AG09319 (cell line): Measurements from ENCODE around the gene NPHP3.
"Not testable (repeated sequence)": the region's sequence is repeated elsewhere in the genome, so short reads cannot be mapped to it uniquely, and the experiment has no call there.

Experiments
- DNase-seq: peaks from one replicate; pipeline ENCODE4 v3.0.0-alpha.2; 2010; ENCODE audit warnings: low read depth; ENCODE audit errors: extremely low read depth
- TF ChIP-seq, protein P1 (sequence below): IDR thresholded peaks from 2 replicates; pipeline ENCODE4 v1.5.1; 2011; ENCODE audit warnings: low read depth, mild to moderate bottlenecking, inconsistent platforms, low read length, moderate library complexity

Gene NPHP3

DNA sequence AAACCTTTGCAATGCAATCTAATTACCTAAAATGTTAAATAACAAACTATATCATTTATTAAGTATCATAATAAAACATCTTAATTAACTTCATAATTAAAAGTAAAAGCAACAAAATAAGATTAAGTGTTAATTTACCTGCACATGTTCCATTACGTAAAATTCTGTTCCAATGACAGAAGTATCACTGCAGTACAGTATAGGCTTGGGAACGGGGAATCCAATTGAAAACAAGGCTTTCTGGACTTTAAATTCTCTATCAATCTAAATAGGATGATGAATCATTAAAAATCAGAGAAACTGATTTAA, 79.7 kb downstream of the NPHP3 start:
- no peak for DNase-seq
- TF ChIP-seq, protein P1, sequence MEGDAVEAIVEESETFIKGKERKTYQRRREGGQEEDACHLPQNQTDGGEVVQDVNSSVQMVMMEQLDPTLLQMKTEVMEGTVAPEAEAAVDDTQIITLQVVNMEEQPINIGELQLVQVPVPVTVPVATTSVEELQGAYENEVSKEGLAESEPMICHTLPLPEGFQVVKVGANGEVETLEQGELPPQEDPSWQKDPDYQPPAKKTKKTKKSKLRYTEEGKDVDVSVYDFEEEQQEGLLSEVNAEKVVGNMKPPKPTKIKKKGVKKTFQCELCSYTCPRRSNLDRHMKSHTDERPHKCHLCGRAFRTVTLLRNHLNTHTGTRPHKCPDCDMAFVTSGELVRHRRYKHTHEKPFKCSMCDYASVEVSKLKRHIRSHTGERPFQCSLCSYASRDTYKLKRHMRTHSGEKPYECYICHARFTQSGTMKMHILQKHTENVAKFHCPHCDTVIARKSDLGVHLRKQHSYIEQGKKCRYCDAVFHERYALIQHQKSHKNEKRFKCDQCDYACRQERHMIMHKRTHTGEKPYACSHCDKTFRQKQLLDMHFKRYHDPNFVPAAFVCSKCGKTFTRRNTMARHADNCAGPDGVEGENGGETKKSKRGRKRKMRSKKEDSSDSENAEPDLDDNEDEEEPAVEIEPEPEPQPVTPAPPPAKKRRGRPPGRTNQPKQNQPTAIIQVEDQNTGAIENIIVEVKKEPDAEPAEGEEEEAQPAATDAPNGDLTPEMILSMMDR, result no peak

DNA sequence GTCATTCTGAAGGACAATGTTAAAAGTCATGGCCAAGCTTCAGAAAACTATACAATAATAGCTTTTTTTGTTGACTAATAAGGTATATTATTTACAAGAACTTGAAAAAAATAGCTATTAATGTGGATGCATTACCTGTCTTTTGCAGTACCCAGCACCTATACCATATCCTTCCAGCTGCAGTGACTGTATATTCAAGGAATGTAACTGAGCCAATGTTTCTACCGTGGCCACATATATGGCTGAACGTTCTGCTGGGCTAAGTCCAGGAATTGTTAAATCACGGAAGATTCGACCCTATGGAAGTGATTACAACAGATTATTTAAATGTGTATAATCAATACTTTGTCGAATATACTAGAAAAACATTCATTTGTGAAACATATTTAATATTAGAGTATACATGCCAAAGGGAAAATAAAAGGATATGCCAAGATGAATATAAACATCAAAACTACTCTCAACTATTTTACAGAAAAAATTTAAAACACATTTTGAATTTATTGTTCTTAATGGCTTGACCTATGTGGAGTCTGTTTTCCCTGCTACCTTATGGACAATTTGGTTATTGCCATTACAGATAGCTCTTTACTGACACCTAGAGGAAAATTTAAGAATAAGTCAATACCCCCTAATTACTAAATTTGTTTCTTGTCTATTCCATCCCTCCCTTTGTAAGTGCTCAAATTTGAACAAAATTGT, 80.2 kb downstream of the NPHP3 start:
- TF ChIP-seq, protein P1, result peak; percentile 55
- peak; percentile 24 for DNase-seq

DNA sequence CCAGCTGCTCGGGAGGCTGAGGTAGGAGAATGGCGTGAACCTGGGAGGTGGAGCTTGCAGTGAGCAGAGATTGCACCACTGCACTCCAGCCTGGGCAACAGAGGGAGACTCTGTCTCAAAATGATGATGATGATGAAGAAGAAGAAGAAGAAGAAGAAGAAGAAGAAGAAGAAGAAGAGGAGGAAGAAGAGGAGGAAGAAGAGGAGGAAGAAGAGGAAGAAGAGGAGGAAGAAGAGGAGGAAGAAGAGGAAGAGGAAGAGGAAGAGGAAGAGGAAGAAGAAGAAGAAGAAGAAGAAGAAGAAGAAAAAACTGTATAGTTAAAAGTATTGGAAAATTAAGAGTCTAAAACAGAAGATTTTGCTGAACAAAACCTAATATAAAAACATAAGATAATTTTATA, 80.8 kb downstream of the NPHP3 start:
- DNase-seq, result not testable (repeated sequence)

DNA sequence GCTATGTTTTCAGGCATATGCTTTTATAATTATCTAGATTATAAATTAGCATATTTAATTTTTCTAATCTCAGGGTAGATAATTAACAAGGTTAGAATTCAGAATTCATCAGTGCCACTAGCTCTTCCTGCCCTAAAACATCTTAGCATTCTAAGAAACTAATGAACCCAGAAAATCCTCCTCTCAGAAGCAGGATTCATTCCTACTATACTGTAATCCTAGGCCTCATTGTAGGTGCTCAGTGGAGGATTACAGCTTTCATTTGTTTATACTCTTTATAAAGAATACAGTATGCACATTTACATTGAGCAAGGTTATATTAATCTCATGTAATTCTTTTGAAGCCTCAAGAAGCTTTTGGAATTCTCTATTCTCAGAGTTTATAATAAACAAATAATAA, 83.5 kb downstream of the NPHP3 start:
- DNase-seq, result no peak
- TF ChIP-seq, protein P1, result no peak

DNA sequence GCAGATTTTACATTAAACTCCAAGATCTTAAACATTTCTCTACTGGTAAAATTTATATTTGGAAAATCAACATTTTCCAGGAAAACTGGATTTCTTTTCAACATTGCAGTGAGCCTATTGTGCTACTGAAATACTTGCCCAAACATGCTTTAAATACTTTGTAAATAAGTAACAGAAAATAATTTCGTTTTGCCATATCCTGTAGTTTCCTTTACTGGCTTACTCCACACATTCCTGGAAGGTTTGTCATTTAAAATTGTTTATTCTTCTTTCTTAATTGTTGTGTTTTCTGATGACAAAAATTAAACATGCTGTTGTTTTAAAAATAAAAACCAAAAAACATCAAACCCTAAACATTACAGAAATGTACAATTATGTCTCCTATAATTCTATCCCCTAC, 84.6 kb downstream of the NPHP3 start:
- no peak for DNase-seq
- TF ChIP-seq, protein P1, result no peak

DNA sequence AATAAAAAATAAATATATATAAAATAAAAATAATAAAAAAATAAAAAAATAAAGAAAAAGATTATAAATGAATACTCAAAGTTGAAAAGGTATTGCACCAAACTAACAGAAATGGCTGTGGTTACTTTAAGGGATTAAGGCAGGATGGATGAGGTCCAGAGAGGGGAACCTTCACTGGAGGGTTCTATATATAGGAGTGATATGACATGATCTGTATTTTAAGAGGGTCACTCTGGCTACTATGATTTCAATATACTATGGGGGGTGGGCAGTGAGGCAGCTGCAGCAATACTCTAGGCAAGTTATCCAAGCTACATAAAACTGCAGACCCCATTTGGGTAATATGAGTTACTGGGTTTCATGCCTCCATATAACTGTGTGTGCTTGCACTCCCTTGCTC, 87.2 kb downstream of the NPHP3 start:
- TF ChIP-seq, protein P1, result no peak
- DNase-seq, result no peak
